Adrenal gland (tissue), 12 donors: Measurements from ENCODE around the gene TRAPPC8. TPM values are rescaled to one million over a fixed set of nuclear protein-coding genes. Genes with fewer than 3 reads are reported as not detected.
"Not testable (repeated sequence)": the region's sequence is repeated elsewhere in the genome, so short reads cannot be mapped to it uniquely, and the experiment has no call there.

ENCODE experiments used
- DNase-seq, 7 donors: peaks; one replicate each; pipeline ENCODE4 v3.0.0-alpha.2; 2019 to 2020
- H3K27ac ChIP-seq, 5 donors: fragments of 200-600 bp; sonication (generic) in 4 of 5; 1 replicate in 3 of 5; 2 replicates in 2 of 5; pipeline versions ENCODE4 v1.5.1 to v1.8.0; 2016 to 2020; ENCODE audit warnings: mild to moderate bottlenecking in 1 of 5
- H3K27me3 ChIP-seq: fragments of 200-600 bp; 2 replicates; pipeline ENCODE4 v1.8.0; 2021
- H3K36me3 ChIP-seq, 2 donors: fragments of 200-600 bp; replicated peaks in 1 of 2; 1 replicate in 1 of 2; 2 replicates in 1 of 2; pipeline versions ENCODE4 v1.5.1 to v1.8.0; 2018 to 2022
- H3K4me1 ChIP-seq, 2 donors: fragments of 200-600 bp; replicated peaks in 1 of 2; 1 replicate in 1 of 2; 2 replicates in 1 of 2; pipeline versions ENCODE4 v1.5.1 to v1.8.0; 2018 to 2021
- H3K4me3 ChIP-seq, 4 donors: fragments of 200-600 bp; sonication (generic) in 3 of 4; one replicate each; pipeline ENCODE4 v1.5.1; 2016 to 2018
- H3K9me3 ChIP-seq, 3 donors: fragments of 200-600 bp; sonication (generic) in 1 of 3; replicated peaks in 1 of 3; 1 replicate in 2 of 3; 2 replicates in 1 of 3; pipeline versions ENCODE4 v1.5.1 to v1.8.0; 2016 to 2021
- POLR2A ChIP-seq, 2 donors: fragments of 450-650 bp; IDR thresholded peaks; one replicate each; pipeline ENCODE4 v1.6.1; 2017; ENCODE audit warnings: antibody characterized with exemption in 2 of 2, mild to moderate bottlenecking in 2 of 2, moderate library complexity in 1 of 2
- WGBS, 4 donors: extraction: QIAGEN DNeasy Blood & Tissue Kit in 2 of 4; methylation state at CpG; one replicate each; pipeline versions ENCODE4 v1.1.5 to v1.1.7; 2013 to 2017; 5-methylcytosine and 5-hydroxymethylcytosine counted together
- intact Hi-C, 2 donors: fragments of 100-400 bp; cut with DNase I; formaldehyde crosslinking; loops; one replicate each; pipeline versions ENCODE4 v1.14.1 to v1.15.0; 2022 to 2023
- polyA plus RNA-seq, 3 donors: library from polyadenylated mRNA; stranded (reverse); fragments of 200-250 nt in 2 of 3; fragments of 350-450 nt in 1 of 3; fragmentation: Illumina TruSeq in 1 of 3; extraction: RNeasy Lipid Tissue Mini Kit (QIAGEN cat#74804) in 1 of 3; gene quantifications; one replicate each; pipeline ENCODE4 v1.2.3, GENCODE V29; 2013 to 2014
- total RNA-seq, 9 donors: library from RNA; depleted of rRNA in 4 of 9; stranded (reverse); fragments of >200 nt in 4 of 9; fragments of 120-200 nt in 1 of 9; fragmentation: NEBNext Ultra II Directional in 1 of 9; extraction: Animal tissue kit (Norgen Biotek cat#: 25700) in 1 of 9; gene quantifications; one replicate each; pipeline versions ENCODE4 v1.1.0 to v1.2.4, GENCODE V29; 2013 to 2023
- TF ChIP-seq, protein P1 (sequence below), 6 experiments: fragments of 450-650 bp in 4 of 6; fragments of 200-600 bp in 2 of 6; sonication (generic) in 1 of 6; IDR thresholded peaks; 1 replicate in 5 of 6; 2 replicates in 1 of 6; pipeline versions ENCODE4 v1.5.1 to v1.8.0; 2016 to 2021; ENCODE audit warnings: antibody characterized with exemption in 6 of 6, mild to moderate bottlenecking in 2 of 6, moderate library complexity in 1 of 6
- donor health status: healthy with polysubstance abuse.
- donor health status: Bipolar disorder and iron deficiency.
- donor health status: DM: yes; HTN: yes; CAD: no.
- donor health status: DM: no; HTN: no; CAD: no.
- donor health status: DM: no; HTN: no; CAD: no.
- donor health status: DM: yes; HTN: yes; CAD: no.

TRAPPC8 gene
- total and polyA plus RNA-seq, 12 donors, result 12.8 to 69.6 (median 43.1) TPM

DNA sequence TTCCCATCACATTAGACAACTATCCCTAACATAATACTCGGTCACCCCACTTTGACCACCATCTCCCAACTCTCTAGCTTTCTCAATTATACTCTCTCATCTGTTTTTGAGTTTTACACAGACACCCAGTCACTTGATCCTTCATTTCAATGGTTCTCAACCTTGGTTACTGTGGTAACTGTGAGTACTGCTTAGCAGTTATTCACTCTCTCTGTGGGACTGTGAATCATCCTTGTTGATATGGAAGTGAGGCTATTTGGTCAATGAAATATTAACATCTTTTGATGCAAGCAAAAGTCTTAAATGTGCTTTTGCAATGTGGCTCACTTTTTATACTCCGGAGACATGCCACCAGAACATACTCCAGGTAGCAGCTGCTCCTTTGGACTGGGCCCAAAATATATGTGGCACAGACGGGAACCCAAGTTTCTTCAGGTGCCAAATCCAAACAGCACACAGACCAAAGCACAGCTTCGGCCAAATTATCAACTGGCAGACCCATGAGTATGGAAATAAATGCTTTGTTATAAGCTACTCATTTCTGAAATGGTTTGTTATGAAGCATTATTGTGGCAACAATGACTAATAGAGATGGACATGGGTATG lies 107.3 kb downstream of the TRAPPC8 start:
- Histone ChIP-seq H3K36me3 (peaks cover 0 to 37% of the 10 kb centered on the region in 2 donors), H3K27ac (no peak overlapping the region), H3K27me3 (no peaks in the 10 kb centered on the region), H3K4me1 (peaks cover 0 to 11% of the 10 kb centered on the region in 2 donors), H3K9me3 (no peaks in the 10 kb centered on the region), H3K4me3 (no peak overlapping the region)
- TF ChIP-seq, protein P1, sequence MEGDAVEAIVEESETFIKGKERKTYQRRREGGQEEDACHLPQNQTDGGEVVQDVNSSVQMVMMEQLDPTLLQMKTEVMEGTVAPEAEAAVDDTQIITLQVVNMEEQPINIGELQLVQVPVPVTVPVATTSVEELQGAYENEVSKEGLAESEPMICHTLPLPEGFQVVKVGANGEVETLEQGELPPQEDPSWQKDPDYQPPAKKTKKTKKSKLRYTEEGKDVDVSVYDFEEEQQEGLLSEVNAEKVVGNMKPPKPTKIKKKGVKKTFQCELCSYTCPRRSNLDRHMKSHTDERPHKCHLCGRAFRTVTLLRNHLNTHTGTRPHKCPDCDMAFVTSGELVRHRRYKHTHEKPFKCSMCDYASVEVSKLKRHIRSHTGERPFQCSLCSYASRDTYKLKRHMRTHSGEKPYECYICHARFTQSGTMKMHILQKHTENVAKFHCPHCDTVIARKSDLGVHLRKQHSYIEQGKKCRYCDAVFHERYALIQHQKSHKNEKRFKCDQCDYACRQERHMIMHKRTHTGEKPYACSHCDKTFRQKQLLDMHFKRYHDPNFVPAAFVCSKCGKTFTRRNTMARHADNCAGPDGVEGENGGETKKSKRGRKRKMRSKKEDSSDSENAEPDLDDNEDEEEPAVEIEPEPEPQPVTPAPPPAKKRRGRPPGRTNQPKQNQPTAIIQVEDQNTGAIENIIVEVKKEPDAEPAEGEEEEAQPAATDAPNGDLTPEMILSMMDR (IDR thresholded peaks at IDR 0.05), result no peak
- TF ChIP-seq POLR2A (IDR thresholded peaks at IDR 0.05), result no peak
- 63 to 78% (median 74%) methylated on average over 4 of the region's 4 CpGs for WGBS, 4 donors
- intact Hi-C loops, result no loop called here
- no peak for DNase-seq

DNA sequence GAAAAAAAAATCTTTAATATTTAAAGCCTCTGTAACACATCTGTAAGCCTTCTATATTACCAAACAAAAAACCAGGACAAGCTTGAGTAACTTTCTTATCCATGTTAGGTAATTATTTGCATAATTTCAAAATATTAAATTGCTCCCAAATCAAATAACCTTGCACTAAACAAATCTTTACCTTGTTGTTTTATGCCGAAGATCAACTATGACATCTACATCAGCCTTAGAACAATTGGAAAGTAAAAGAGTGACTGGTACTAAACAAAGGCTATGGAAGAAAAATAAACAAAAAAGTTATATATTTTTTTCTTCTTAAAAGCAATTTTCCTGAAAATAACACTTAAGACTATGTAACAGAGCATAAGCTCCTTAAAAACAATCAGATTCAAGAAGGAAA lies 111.0 kb downstream of the TRAPPC8 start:
- no peak for TF ChIP-seq POLR2A (IDR thresholded peaks at IDR 0.05)
- TF ChIP-seq, protein P1 (IDR thresholded peaks at IDR 0.05), result no peak
- H3K4me3 ChIP-seq, result no peak overlapping the region
- DNase-seq, result no peak
- intact Hi-C loops, result no loop called here
- H3K36me3 ChIP-seq, result peaks cover 0 to 17% of the 10 kb centered on the region in 2 donors
- WGBS, 4 donors, result 86 to 95% (median 90%) methylated on average over 1 of the region's 1 CpG
- H3K9me3 ChIP-seq, result no peaks in the 10 kb centered on the region
- H3K4me1 ChIP-seq, result peaks cover 0 to 11% of the 10 kb centered on the region in 2 donors
- H3K27me3 ChIP-seq, result no peaks in the 10 kb centered on the region
- no peak overlapping the region for H3K27ac ChIP-seq

DNA sequence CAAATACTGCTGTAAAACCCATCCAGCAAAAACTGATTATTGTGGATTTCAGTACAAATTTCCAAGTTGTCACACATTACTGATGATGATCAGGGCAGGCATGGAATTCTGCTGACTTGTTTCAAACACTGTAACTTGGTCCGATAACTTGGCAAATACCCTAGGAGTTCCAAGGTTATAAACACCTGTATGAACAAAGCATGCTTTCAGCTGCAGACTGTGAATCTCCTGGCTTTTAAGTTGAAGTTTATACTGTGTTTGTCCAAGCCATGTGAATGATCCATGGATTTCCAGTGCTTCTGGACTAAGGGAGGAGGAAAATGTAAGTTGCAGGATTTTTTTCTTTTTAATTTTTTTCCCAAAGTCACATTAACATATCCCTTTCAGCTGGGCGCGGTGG lies 112.2 kb downstream of the TRAPPC8 start:
- Histone ChIP-seq H3K27ac (no peak overlapping the region), H3K27me3 (no peaks in the 10 kb centered on the region), H3K9me3 (no peaks in the 10 kb centered on the region), H3K4me3 (no peak overlapping the region), H3K36me3 (peaks cover 0 to 10% of the 10 kb centered on the region in 2 donors), H3K4me1 (peaks cover 0 to 5% of the 10 kb centered on the region in 2 donors)
- intact Hi-C loops, result no loop called here
- DNase-seq, result no peak
- TF ChIP-seq, protein P1 (IDR thresholded peaks at IDR 0.05), result no peak
- no peak for TF ChIP-seq POLR2A (IDR thresholded peaks at IDR 0.05)
- WGBS, 4 donors, result 85 to 93% (median 91%) methylated on average over 3 of the region's 3 CpGs

DNA sequence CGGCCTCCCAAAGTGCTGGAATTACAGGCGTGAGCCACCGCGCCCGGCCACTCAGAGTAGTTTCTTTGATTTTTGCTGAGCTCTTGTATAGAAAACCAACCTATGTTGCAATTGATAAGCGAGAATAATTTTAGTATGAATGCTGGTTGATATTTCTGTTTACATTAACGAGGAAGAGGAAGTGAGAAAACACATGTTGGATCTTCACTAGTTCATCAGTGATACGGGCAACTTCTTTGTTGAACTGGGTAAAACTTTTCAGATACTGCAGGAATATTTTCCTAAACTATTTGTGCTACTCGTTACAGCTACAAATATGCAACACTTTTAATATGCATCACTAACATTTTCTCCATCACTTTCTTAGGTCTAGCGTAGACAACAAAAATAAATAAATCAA lies 114.3 kb downstream of the TRAPPC8 start:
- intact Hi-C loops, result loop anchor here in 1 of 2 donors (10.0 kb wide), 1 partner anchor 274 kb away; no protein-coding TSS in a partner anchor
- no peak for DNase-seq
- WGBS, 4 donors, result 87 to 95% (median 94%) methylated on average over 10 of the region's 10 CpGs
- Histone ChIP-seq H3K36me3 (peaks cover 0 to 9% of the 10 kb centered on the region in 2 donors), H3K27me3 (no peaks in the 10 kb centered on the region), H3K4me1 (no peaks in the 10 kb centered on the region), H3K27ac (no peak overlapping the region), H3K9me3 (no peaks in the 10 kb centered on the region), H3K4me3 (no peak overlapping the region)
- no peak for TF ChIP-seq POLR2A (IDR thresholded peaks at IDR 0.05)
- TF ChIP-seq, protein P1 (IDR thresholded peaks at IDR 0.05), result no peak

DNA sequence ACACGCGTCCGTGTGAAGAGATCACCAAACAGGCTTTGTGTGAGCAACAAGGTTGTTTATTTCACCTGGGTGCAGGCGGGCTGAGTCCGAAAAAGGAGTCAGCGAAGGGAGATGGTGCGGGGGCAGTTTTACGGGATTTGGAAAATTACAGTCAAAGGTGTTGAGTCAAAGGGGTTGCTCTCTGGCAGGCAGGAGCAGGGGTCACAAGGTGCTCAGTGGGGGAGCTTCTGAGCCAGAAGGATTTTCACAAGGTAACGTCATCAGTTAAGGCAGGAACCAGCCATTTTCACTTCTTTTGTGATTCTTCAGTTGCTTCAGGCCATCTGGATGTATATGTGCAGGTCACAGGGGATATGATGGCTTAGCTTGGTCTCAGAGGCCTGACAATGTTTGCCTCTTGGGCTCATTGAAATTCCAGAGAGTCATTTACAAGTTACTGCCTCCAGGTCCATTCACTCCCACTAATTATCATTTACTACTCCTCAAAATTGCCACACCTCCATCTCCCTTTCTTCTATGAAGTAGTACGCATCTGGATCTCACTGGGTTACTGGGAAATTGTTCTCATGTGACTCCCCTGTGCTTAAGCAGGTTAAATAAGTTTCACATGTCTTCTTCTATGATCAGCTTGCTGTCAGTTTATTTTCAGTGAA lies 116.1 kb downstream of the TRAPPC8 start:
- not testable (repeated sequence) for H3K9me3 ChIP-seq, H3K4me1 ChIP-seq, DNase-seq, H3K27ac ChIP-seq, H3K36me3 ChIP-seq, H3K4me3 ChIP-seq, H3K27me3 ChIP-seq
- WGBS, 4 donors, result 93 to 97% (median 96%) methylated on average over 10 of the region's 10 CpGs
- intact Hi-C loops, result loop anchor here in 1 of 2 donors (10.0 kb wide), 1 partner anchor 272 kb away; no protein-coding TSS in a partner anchor
